HG02798 (cell line): ENCODE data around the gene PXDC1.

Experiments
- ATAC-seq: cut with Tn5 transposase; IDR thresholded peaks from one replicate; pipeline ENCODE4 v1.9.1; 2021; ENCODE audit warnings: mild to moderate bottlenecking; ENCODE audit not compliant: unreplicated experiment, poor library complexity

PXDC1 gene

GRCh38 chr6:3749067-3749841 lies 2.3 kb downstream of the PXDC1 start:
- ATAC-seq, result no peak

- peak; percentile 37 for ATAC-seq
Measured at GRCh38 chr6:3748208-3749066, 3.1 kb downstream of the PXDC1 start.

GRCh38 chr6:3747100-3747737 lies 4.3 kb downstream of the PXDC1 start:
- no peak for ATAC-seq

- ATAC-seq, result no peak
Measured at GRCh38 chr6:3746696-3747095, 4.8 kb downstream of the PXDC1 start.

- no peak for ATAC-seq
Measured at GRCh38 chr6:3746119-3746691, 5.3 kb downstream of the PXDC1 start.

- no peak for ATAC-seq
Measured at GRCh38 chr6:3745566-3746118, 5.9 kb downstream of the PXDC1 start.

GRCh38 chr6:3744901-3745470 lies 6.5 kb downstream of the PXDC1 start:
- no peak for ATAC-seq

GRCh38 chr6:3744211-3744900 lies 7.2 kb downstream of the PXDC1 start:
- no peak for ATAC-seq

GRCh38 chr6:3743541-3743940 lies 8.0 kb downstream of the PXDC1 start:
- no peak for ATAC-seq

- ATAC-seq, result peak; percentile 65
Measured at GRCh38 chr6:3742426-3743344, 8.8 kb downstream of the PXDC1 start.

GRCh38 chr6:3742076-3742425 lies 9.5 kb downstream of the PXDC1 start:
- ATAC-seq, result no peak

- ATAC-seq, result no peak
Measured at GRCh38 chr6:3741477-3741871, 10.0 kb downstream of the PXDC1 start.

GRCh38 chr6:3740551-3741476 lies 10.7 kb downstream of the PXDC1 start:
- no peak for ATAC-seq

- ATAC-seq, result no peak
Measured at GRCh38 chr6:3739311-3739897, 12.1 kb downstream of the PXDC1 start.

GRCh38 chr6:3738381-3739131 lies 13.0 kb downstream of the PXDC1 start:
- ATAC-seq, result no peak

GRCh38 chr6:3737831-3738210 lies 13.7 kb downstream of the PXDC1 start:
- ATAC-seq, result no peak
